ENCODE data around the gene PCSK7.
"Not testable (repeated sequence)": the region's sequence is repeated elsewhere in the genome, so short reads cannot be mapped to it uniquely, and the experiment has no call there.

PCSK7 gene

GRCh38 chr11:117212697-117213355, 19.0 kb downstream of the PCSK7 start:
- DNase-seq = no peak

GRCh38 chr11:117210620-117211019, 21.3 kb downstream of the PCSK7 start:
- DNase-seq = no peak

- DNase-seq = not testable (repeated sequence)
These were observed 22.3 kb downstream of the PCSK7 start for GRCh38 chr11:117209351-117210125.

GRCh38 chr11:117208710-117209109, 23.2 kb downstream of the PCSK7 start:
- not testable (repeated sequence) for DNase-seq

- not testable (repeated sequence) for DNase-seq
These were observed 24.4 kb downstream of the PCSK7 start for GRCh38 chr11:117207481-117207880.

GRCh38 chr11:117206859-117207258, 25.0 kb downstream of the PCSK7 start:
- not testable (repeated sequence) for DNase-seq

GRCh38 chr11:117206111-117206510, 25.8 kb downstream of the PCSK7 start:
- not testable (repeated sequence) for DNase-seq

- no peak for DNase-seq
These were observed 26.6 kb downstream of the PCSK7 start for GRCh38 chr11:117205211-117205818.

- DNase-seq = no peak
These were observed 27.4 kb downstream of the PCSK7 start for GRCh38 chr11:117204283-117205080.

- no peak for DNase-seq
These were observed 28.8 kb downstream of the PCSK7 start for GRCh38 chr11:117203069-117203407.

GRCh38 chr11:117202386-117203068, 29.3 kb downstream of the PCSK7 start:
- no peak for DNase-seq

GRCh38 chr11:117201658-117202305, 30.1 kb downstream of the PCSK7 start:
- DNase-seq = no peak

- no peak for DNase-seq
These were observed 30.8 kb downstream of the PCSK7 start for GRCh38 chr11:117200813-117201657.

GRCh38 chr11:117199916-117200812, 31.7 kb downstream of the PCSK7 start:
- no peak for DNase-seq

- DNase-seq = no peak
These were observed 32.6 kb downstream of the PCSK7 start, which contains the start of gene TAGLN for GRCh38 chr11:117199053-117199915. TSS of gene TAGLN (plus strand) at chr11:117199370. CDS start at chr11:117203014, 3,644 bp downstream.

GRCh38 chr11:117198613-117199012, 33.3 kb downstream of the PCSK7 start:
- DNase-seq = no peak

- DNase-seq = no peak
These were observed 34.1 kb downstream of the PCSK7 start for GRCh38 chr11:117197516-117198456.

GRCh38 chr11:117197006-117197405, 34.9 kb downstream of the PCSK7 start:
- DNase-seq = no peak

Measured in stimulated activated CD4-positive, alpha-beta T cell treated with anti-CD3 and anti-CD28 coated beads, Interleukin-2, amount 100 ng/mL, for 48 hours (primary cell).